K562 (cell line): Measurements from ENCODE around the gene NMNAT1. TPM values are rescaled to one million over a fixed set of nuclear protein-coding genes. Genes with fewer than 3 reads are reported as not detected.

Source experiments
- ATAC-seq: fragments of 200-7000 bp; cut with Tn5 transposase; 3 replicates; pipeline ENCODE4 v1.9.1; 2020; ENCODE audit warnings: moderate library complexity
- BruUV-seq: library from RNA; stranded (reverse); fragments of 400-500 nt; replicated peaks from 2 replicates; lab custom pipeline; 2021; lab: Mats Ljungman, UMichigan
- CTCF ChIA-PET: fragments of 300-600 bp; formaldehyde crosslinking; extraction: SDS; loops from one replicate; lab custom pipeline; 2021; ENCODE audit warnings: low intra/inter-chr PET ratio; lab: Yijun Ruan, JAX
- POLR2A ChIA-PET: fragments of 300-600, 350-650 bp; sonication (Branson Sonifier 250); formaldehyde crosslinking; extraction: SDS; loops from one replicate; lab custom pipeline; 2021; ENCODE audit warnings: antibody characterized with exemption, inconsistent platforms; lab: Yijun Ruan, JAX
- DNase-seq, 4 experiments: peaks; one replicate each; pipeline versions ENCODE4 v3.0.0 to v3.0.0-alpha.2; 2011 to 2018; ENCODE audit warnings: low spot score in 3 of 4, mixed read lengths in 3 of 4; ENCODE audit errors: extremely low read depth in 1 of 4
- FAIRE-seq: peaks from 2 replicates; lab custom pipeline; 2011; peaks lifted over from hg19 to GRCh38; lab: Jason Lieb, UNC
- H2AFZ ChIP-seq: 2 replicates; pipeline ENCODE4 v1.6.0; 2011; ENCODE audit warnings: low read depth, low read length, control low read depth, inconsistent platforms
- H3K27ac ChIP-seq: fragments of 200-600 bp; 3 replicates; pipeline ENCODE4 v1.8.0; 2011; ENCODE audit warnings: low read depth, mild to moderate bottlenecking, control low read depth, inconsistent platforms, low read length, moderate library complexity, mixed read lengths; ENCODE audit errors: extremely low read depth
- H3K27me3 ChIP-seq, 2 experiments: fragments of 300-600 bp in 1 of 2; 2 replicates in 1 of 2; 3 replicates in 1 of 2; pipeline versions ENCODE4 v1.6.0 to v1.8.0; 2011; ENCODE audit warnings: inconsistent platforms in 2 of 2, low read length in 2 of 2, mild to moderate bottlenecking in 1 of 2, mixed read lengths in 1 of 2, moderate library complexity in 1 of 2; ENCODE audit not compliant: control insufficient read depth in 2 of 2, insufficient read depth in 2 of 2
- H3K36me3 ChIP-seq: fragments of 300-600 bp; 3 replicates; pipeline ENCODE4 v1.8.0; 2011; ENCODE audit warnings: mild to moderate bottlenecking, low read length, inconsistent platforms; ENCODE audit not compliant: control insufficient read depth, insufficient read depth
- H3K4me1 ChIP-seq, 2 experiments: fragments of 200-600 bp in 1 of 2; replicated peaks in 1 of 2; 2 replicates in 1 of 2; 3 replicates in 1 of 2; pipeline versions ENCODE4 v1.5.1 to v1.8.0; 2011; ENCODE audit warnings: inconsistent platforms in 2 of 2, low read length in 2 of 2, mild to moderate bottlenecking in 1 of 2, mixed read lengths in 1 of 2, moderate library complexity in 1 of 2; ENCODE audit not compliant: control insufficient read depth in 2 of 2, insufficient read depth in 2 of 2
- H3K4me2 ChIP-seq: 2 replicates; pipeline ENCODE4 v1.6.1; 2011; ENCODE audit warnings: low read length, control low read depth, inconsistent platforms, mixed read lengths; ENCODE audit not compliant: insufficient read depth
- H3K4me3 ChIP-seq: fragments of 200-600 bp; sonication (generic), shearing (Covaris generic); 2 replicates; pipeline ENCODE4 v1.5.1; 2016; ENCODE audit warnings: control low read depth, inconsistent platforms
- H3K79me2 ChIP-seq: fragments of 200-600 bp; 3 replicates; pipeline ENCODE4 v1.8.0; 2011; ENCODE audit warnings: low read length, inconsistent platforms; ENCODE audit not compliant: control insufficient read depth, insufficient read depth
- H3K9ac ChIP-seq, 2 experiments: 2 replicates each; pipeline versions ENCODE4 v1.6.0 to v1.6.1; 2011; ENCODE audit warnings: low read depth in 2 of 2, low read length in 2 of 2, control low read depth in 1 of 2, inconsistent platforms in 1 of 2, mild to moderate bottlenecking in 1 of 2, mixed read lengths in 1 of 2; ENCODE audit not compliant: insufficient read depth in 1 of 2
- H3K9me1 ChIP-seq: one replicate; pipeline ENCODE4 v1.6.0; 2011; ENCODE audit warnings: inconsistent platforms, mild to moderate bottlenecking, low read length, moderate library complexity; ENCODE audit not compliant: control insufficient read depth, insufficient read depth
- H3K9me3 ChIP-seq: replicated peaks from 2 replicates; pipeline ENCODE4 v1.5.1; 2011; ENCODE audit warnings: low read depth, low read length, inconsistent platforms; ENCODE audit not compliant: control insufficient read depth, insufficient read depth
- H4K20me1 ChIP-seq: replicated peaks from 2 replicates; pipeline ENCODE4 v1.6.1; 2011; ENCODE audit warnings: low read length, inconsistent platforms, mixed read lengths; ENCODE audit not compliant: control insufficient read depth, insufficient read depth
- WGBS: fragments of 100-300 bp; shearing (Covaris generic); methylation state at CpG from one replicate; pipeline ENCODE4 v1.1.6; 2016; ENCODE audit warnings: low coverage, mixed read lengths; ENCODE audit not compliant: insufficient coverage; ENCODE audit errors: missing lambda C conversion rate; 5-methylcytosine and 5-hydroxymethylcytosine counted together
- in situ Hi-C: fragments of 300-500 bp; cut with MboI; formaldehyde crosslinking; loops from 4 replicates; pipeline ENCODE4 v1.15.0; 2018; ENCODE audit warnings: inconsistent platforms, mixed read lengths
- intact Hi-C: fragments of 100-400 bp; cut with micrococcal nuclease; formaldehyde crosslinking; loops from 2 replicates; pipeline ENCODE4 v1.14.2; 2022
- polyA plus RNA-seq, 8 experiments: library from polyadenylated mRNA; depleted of rRNA in 4 of 8; stranded (reverse) in 5 of 8; unstranded in 3 of 8; fragments of >200 nt; fragmentation: Nextera tagmentation in 2 of 8; fragmentation: Illumina TruSeq in 1 of 8; extraction: Ambion mirVana in 2 of 8; extraction: Trizol in 1 of 8; gene quantifications; 2 replicates each; pipeline versions ENCODE4 v1.2.1 to v1.2.3, GENCODE V29; 2011 to 2014; ENCODE audit warnings: inconsistent platforms in 1 of 8, missing spikeins in 1 of 8
- total RNA-seq, 7 experiments: library from RNA; depleted of rRNA in 6 of 7; stranded (reverse); fragments of >200 nt in 6 of 7; fragmentation: Illumina TruSeq in 2 of 7; extraction: Trizol in 2 of 7; gene quantifications; 2 replicates each; pipeline versions ENCODE4 v1.2.1 to v1.2.3, GENCODE V29; 2011 to 2021; ENCODE audit warnings: low replicate concordance in 1 of 7
- TF ChIP-seq, protein P1 (sequence below): sonication (generic); formaldehyde crosslinking; IDR thresholded peaks from 2 replicates; pipeline ENCODE4 v1.8.1; 2023; ENCODE audit warnings: mild to moderate bottlenecking, missing genetic modification reagents
- TF ChIP-seq, protein P2 (sequence below): fragments of 450-650 bp; IDR thresholded peaks from 2 replicates; pipeline ENCODE4 v1.6.1; 2016; ENCODE audit warnings: mild to moderate bottlenecking, moderate library complexity

NMNAT1 gene
- total and polyA plus RNA-seq, 9 of the 15 experiments (the other 6 are each of a cell fraction or from before 2014, with no cell fraction given), result 5.1 to 14.6 (median 12.1) TPM

DNA sequence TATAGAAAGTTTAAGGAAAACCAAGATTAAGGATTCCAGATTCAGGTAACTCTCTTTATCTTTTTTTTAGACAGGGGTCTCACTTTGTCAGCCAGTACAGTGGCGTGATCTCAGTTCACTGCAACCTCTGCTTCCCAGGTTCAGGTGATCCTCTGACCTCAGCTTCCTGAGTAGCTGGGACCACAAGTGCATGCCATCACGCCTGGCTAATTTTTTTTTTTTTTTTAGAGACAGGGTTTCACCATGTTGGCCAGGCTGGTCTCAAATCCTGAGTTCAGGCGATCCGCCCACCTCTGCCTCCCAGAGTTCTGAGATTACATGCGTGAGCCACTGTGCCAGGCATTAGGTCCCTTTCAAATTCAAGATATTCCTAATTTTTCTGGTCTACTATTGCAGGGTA lies 16.0 kb upstream of the NMNAT1 start:
- Histone ChIP-seq H3K4me2 (no peak overlapping the region), H3K79me2 (0 out of 3 replicates have a peak, but pooled peaks cover 2% of the 10 kb centered on the region), H3K27ac (no peak overlapping the region), H3K9me3 (no peaks in the 10 kb centered on the region), H3K36me3 (peaks cover 29% of the 10 kb centered on the region; the same call in 2 of the 3 replicates), H3K9ac (no peak overlapping the region), H4K20me1 (no peaks in the 10 kb centered on the region), H3K4me1 (peaks cover 11 to 18% of the 10 kb centered on the region in 2 experiments; a peak in 4 of 5 replicates), H2AFZ (no peak overlapping the region), H3K4me3 (no peak overlapping the region), H3K27me3 (no peaks in the 10 kb centered on the region), H3K9me1 (no peaks in the 10 kb centered on the region)
- no TSS peak for BruUV-seq
- intact Hi-C loops (no loop called here), in situ Hi-C loops (no loop called here)
- FAIRE-seq, result no peak
- WGBS, result 75% methylated on average over 5 of the region's 5 CpGs
- ATAC-seq, result no peak
- POLR2A ChIA-PET, result interaction anchor here (0.9 kb wide), 1 partner anchor 16 kb away, joined by 4 read pairs; no protein-coding TSS in a partner anchor
- no peak for DNase-seq
- CTCF ChIA-PET, result interaction anchor here (0.5 kb wide), 1 partner anchor 46 kb away, joined by 3 read pairs; no protein-coding TSS in a partner anchor
- TF ChIP-seq, protein P1, sequence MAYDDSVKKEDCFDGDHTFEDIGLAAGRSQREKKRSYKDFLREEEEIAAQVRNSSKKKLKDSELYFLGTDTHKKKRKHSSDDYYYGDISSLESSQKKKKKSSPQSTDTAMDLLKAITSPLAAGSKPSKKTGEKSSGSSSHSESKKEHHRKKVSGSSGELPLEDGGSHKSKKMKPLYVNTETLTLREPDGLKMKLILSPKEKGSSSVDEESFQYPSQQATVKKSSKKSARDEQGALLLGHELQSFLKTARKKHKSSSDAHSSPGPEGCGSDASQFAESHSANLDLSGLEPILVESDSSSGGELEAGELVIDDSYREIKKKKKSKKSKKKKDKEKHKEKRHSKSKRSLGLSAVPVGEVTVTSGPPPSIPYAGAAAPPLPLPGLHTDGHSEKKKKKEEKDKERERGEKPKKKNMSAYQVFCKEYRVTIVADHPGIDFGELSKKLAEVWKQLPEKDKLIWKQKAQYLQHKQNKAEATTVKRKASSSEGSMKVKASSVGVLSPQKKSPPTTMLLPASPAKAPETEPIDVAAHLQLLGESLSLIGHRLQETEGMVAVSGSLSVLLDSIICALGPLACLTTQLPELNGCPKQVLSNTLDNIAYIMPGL (CRISPR knock-in tag), result no peak
- TF ChIP-seq, protein P2, sequence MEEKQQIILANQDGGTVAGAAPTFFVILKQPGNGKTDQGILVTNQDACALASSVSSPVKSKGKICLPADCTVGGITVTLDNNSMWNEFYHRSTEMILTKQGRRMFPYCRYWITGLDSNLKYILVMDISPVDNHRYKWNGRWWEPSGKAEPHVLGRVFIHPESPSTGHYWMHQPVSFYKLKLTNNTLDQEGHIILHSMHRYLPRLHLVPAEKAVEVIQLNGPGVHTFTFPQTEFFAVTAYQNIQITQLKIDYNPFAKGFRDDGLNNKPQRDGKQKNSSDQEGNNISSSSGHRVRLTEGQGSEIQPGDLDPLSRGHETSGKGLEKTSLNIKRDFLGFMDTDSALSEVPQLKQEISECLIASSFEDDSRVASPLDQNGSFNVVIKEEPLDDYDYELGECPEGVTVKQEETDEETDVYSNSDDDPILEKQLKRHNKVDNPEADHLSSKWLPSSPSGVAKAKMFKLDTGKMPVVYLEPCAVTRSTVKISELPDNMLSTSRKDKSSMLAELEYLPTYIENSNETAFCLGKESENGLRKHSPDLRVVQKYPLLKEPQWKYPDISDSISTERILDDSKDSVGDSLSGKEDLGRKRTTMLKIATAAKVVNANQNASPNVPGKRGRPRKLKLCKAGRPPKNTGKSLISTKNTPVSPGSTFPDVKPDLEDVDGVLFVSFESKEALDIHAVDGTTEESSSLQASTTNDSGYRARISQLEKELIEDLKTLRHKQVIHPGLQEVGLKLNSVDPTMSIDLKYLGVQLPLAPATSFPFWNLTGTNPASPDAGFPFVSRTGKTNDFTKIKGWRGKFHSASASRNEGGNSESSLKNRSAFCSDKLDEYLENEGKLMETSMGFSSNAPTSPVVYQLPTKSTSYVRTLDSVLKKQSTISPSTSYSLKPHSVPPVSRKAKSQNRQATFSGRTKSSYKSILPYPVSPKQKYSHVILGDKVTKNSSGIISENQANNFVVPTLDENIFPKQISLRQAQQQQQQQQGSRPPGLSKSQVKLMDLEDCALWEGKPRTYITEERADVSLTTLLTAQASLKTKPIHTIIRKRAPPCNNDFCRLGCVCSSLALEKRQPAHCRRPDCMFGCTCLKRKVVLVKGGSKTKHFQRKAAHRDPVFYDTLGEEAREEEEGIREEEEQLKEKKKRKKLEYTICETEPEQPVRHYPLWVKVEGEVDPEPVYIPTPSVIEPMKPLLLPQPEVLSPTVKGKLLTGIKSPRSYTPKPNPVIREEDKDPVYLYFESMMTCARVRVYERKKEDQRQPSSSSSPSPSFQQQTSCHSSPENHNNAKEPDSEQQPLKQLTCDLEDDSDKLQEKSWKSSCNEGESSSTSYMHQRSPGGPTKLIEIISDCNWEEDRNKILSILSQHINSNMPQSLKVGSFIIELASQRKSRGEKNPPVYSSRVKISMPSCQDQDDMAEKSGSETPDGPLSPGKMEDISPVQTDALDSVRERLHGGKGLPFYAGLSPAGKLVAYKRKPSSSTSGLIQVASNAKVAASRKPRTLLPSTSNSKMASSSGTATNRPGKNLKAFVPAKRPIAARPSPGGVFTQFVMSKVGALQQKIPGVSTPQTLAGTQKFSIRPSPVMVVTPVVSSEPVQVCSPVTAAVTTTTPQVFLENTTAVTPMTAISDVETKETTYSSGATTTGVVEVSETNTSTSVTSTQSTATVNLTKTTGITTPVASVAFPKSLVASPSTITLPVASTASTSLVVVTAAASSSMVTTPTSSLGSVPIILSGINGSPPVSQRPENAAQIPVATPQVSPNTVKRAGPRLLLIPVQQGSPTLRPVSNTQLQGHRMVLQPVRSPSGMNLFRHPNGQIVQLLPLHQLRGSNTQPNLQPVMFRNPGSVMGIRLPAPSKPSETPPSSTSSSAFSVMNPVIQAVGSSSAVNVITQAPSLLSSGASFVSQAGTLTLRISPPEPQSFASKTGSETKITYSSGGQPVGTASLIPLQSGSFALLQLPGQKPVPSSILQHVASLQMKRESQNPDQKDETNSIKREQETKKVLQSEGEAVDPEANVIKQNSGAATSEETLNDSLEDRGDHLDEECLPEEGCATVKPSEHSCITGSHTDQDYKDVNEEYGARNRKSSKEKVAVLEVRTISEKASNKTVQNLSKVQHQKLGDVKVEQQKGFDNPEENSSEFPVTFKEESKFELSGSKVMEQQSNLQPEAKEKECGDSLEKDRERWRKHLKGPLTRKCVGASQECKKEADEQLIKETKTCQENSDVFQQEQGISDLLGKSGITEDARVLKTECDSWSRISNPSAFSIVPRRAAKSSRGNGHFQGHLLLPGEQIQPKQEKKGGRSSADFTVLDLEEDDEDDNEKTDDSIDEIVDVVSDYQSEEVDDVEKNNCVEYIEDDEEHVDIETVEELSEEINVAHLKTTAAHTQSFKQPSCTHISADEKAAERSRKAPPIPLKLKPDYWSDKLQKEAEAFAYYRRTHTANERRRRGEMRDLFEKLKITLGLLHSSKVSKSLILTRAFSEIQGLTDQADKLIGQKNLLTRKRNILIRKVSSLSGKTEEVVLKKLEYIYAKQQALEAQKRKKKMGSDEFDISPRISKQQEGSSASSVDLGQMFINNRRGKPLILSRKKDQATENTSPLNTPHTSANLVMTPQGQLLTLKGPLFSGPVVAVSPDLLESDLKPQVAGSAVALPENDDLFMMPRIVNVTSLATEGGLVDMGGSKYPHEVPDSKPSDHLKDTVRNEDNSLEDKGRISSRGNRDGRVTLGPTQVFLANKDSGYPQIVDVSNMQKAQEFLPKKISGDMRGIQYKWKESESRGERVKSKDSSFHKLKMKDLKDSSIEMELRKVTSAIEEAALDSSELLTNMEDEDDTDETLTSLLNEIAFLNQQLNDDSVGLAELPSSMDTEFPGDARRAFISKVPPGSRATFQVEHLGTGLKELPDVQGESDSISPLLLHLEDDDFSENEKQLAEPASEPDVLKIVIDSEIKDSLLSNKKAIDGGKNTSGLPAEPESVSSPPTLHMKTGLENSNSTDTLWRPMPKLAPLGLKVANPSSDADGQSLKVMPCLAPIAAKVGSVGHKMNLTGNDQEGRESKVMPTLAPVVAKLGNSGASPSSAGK, result no peak
